ENCODE data around the gene SPTBN1.
"Not testable (repeated sequence)": the region's sequence is repeated elsewhere in the genome, so short reads cannot be mapped to it uniquely, and the experiment has no call there.

SPTBN1 gene

DNA sequence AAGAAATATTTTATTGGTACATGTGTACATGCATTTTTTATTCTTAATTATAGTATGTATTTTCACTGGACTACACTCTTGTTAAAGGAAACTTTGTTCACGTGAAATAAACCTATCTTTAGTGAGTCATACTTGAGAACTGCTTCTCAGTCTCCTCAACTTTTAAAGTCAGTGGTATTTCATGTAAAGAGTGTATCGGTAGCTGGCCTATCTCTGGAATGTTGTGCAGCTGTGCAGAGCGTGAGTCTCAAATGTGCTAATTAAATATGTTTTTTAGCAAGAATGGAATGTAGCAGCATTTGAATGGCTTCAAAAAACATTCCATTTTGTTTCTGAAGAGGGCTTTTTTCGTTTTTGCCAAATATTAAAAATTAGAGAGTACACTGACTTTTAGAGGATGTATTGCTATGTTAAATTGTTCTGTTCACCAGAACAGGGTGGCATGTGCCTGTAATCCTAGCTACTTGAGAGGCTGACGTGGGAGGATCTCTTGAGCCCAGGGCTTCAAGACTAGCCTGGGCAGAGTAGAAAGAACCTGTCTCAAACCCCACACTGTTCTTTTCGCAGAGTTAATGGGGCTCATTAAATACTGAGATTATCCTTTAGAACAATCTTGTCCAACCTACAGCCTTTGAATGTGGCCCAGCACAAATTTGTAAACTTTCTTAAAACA, 14.3 kb downstream of the SPTBN1 start:
- peak; percentile 43 for DNase-seq (ENCODE audit: low spot score)

DNA sequence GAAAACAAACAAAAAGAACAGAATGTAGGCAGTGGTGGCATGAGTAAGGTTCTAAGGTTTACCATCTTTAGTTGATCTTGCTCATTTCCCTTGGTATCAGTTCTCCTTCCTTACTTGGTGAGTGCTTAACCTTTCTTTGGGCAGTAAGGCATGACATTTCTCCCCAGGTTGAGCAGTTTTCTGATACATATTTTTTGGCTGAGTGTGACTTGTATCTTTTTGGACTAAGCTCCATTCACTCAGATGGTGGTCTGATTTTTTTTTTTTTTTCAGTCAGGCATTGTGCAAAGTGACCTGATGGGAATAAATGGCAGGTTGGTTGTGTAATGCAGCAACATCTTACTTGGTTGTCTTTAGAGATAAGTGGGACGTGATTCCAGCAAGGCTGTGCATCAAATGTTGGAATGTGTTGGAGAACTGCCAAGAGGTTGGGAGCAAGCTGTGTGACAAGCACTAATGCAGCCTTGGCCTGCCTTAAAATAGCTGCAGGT, 15.1 kb downstream of the SPTBN1 start:
- no peak for DNase-seq (ENCODE audit: low spot score)

DNA sequence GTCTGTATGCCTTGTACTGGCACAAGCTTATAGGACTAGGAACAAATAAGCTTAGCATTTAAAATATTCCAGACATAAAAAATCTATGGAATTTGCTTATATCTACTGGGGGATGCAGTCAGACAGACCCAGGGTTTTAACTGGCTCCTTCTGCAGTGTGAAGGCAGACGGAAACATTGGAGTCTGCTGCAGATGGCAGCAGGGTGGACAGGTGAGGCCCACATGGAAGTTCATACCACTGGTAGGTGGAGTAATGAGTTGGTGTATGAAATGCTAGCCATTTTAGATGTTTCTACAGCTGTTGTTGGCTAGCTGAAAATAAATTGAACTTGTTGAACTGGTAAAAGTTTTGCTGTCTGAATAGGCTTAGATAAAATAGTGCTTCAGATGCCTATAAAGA, 17.7 kb downstream of the SPTBN1 start:
- DNase-seq (ENCODE audit: low spot score): no peak

DNA sequence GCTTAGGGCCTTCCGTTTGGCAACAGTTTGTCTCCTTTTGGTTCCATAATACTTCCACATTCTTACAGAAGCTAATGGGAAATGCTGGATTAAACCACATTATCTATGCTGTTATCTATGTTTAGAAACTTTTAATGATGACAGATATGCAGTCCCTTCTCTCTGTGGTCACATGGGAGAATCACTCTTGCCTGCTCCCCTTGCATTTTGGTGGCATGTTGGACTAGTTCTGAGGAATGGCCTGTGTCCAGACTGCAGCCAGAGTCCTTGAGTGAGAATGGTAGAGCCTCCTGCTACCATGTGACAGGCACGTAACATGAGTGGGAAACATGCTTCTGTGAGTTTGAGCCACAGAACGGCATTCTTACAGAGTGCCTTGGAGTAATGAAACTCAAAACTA, 19.2 kb downstream of the SPTBN1 start:
- DNase-seq (ENCODE audit: low spot score): no peak

DNA sequence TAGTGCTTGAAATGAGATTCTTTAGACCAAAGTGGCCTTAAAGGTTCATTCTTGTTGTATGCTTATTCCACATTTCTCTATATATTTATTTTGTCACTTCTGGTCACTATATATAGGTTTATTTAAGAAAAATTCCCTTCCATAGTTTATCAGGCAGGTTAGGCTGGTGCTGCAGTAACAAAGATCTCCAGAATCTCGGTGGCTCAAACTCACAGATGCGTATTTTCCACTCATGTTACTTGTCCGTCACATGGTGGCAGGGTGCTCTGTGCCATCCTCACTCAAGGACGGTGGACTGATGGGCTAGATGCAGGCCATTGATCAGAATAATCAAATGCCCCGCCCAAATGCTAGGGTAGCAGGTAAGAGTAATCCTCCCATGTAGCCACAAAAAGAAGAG, 19.8 kb downstream of the SPTBN1 start:
- DNase-seq (ENCODE audit: low spot score): no peak

DNA sequence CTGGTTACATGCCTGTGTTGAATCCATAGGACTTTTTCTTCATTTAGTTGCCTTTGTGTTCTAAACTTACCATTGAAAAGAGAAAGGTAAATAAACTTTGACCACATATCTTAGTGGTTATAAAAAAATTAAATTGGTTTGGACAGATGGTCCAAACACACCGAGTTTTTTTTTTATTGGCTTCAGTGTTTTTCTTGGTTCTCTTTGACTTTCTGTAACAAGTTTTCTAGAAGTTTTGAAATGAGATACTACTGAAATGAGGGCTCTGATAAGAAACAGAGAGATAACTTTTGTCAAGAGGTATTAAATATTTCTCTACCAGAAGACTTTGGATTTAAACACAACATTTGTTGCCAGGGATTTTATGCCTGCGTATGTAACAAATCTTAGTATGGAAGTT, 20.7 kb downstream of the SPTBN1 start:
- no peak for DNase-seq (ENCODE audit: low spot score)

DNA sequence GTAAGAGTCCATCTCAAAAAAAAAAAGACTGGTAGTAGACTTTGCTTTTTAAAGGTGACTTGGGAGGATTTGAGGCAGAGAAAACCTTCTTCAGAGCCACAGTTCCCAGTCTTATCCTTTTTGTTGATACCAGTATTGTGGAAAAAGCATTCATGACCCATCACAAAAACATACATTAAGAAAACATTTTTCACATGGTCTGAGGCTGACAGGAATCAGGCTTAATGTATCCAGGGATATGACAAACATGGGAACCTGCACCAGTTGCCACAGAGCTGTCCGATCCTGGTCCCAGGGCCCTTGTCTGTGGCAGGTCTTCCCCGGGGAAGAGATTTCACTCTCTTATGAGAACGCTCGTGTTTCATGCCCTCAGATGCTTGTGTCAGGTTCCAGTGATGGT, 21.8 kb downstream of the SPTBN1 start:
- no peak for DNase-seq (ENCODE audit: low spot score)

DNA sequence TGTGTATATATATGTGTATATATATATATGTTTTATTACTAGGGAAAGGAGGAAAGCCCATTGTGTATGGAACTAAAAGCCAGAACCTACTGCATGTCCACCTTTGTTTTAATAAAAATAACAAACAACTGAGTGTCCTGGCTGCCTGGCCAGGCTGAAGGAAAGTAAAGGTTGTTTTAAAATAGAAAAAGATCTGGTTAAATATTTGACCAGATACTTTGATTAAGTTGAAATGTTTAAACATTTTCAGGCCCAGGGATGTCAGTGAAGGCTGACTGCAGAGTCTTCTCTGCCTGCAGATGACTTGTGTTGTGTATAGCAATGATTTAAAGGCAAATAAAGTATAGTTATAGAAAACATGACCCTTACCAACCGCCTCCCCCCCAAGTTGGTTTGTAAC, 22.8 kb downstream of the SPTBN1 start:
- no peak for DNase-seq (ENCODE audit: low spot score)

DNA sequence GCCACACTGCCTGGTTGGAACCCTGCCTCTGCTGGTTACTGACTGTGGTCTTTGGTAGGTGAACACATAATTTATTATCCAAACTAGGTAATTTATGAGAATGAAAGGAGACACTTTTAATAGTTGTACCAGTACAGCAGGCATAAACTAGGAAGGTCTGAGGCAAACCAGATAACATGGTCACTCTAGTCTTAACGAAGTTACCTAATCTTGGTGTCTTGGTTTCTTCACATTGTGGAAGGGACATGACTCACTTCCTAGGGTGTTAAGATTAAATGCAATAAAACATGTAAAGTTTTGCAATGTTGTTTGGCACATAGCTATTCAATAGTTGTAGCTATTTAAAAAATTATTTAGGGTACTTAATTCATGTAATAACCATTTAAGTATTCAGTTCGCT, 23.3 kb downstream of the SPTBN1 start:
- no peak for DNase-seq (ENCODE audit: low spot score)

DNA sequence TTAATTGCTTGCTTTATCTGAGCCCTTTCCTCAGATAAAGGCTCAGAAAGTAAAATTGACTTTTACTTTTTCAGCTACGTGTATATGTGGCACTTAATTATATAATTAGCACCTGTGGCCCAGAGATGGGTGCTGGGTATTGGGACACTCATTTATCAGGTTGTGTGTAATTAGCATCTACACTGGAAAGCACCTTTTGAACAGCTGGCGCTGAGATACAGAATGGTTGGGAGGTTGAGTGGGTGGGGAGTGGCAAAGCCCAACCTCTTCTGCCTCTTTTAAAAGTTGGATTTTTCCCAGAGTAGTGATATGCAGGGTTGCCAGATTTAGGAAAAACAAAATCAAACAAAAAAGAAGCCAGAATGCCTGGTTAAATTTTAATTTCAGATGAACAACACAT, 23.9 kb downstream of the SPTBN1 start:
- no peak for DNase-seq (ENCODE audit: low spot score)

DNA sequence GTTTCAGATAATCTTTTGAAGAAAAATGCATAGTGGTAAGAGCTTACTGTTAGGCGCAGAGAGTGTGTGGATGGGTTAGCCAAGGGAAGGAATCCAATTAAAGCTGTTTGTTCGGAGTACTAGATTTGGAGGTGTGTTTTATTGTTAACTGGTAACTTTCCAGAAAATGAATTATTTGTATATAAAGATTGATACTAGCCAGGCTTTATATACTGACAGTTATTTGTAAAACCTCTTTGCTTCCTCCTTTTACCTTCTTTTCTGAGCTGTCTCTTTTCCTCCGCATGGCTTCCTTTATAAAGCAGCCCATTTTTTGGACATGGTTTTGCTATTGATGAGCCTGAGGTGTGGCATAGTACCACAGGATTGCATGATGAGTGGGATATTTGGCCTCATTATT, 25.6 kb downstream of the SPTBN1 start:
- no peak for DNase-seq (ENCODE audit: low spot score)

DNA sequence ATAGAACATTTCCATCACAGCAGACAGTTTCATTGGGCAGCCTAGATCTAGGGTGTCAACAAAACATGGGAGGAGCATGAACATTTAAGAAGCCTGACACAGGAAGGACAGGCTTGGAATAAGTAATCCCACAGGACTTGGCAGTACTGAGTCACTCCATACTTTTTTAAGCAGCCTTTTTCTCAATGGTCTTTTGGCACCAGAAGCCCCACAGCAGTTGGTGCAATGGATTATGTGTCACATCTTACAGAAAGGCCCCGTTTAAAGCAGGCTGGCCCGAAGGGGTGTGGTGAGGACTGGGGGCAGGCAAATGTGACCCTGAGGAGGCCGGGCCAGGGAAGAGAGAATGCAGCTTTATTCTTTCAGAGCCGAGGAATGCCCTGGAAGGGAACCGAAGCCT, 26.6 kb downstream of the SPTBN1 start:
- DNase-seq (ENCODE audit: low spot score): peak; percentile 82

DNA sequence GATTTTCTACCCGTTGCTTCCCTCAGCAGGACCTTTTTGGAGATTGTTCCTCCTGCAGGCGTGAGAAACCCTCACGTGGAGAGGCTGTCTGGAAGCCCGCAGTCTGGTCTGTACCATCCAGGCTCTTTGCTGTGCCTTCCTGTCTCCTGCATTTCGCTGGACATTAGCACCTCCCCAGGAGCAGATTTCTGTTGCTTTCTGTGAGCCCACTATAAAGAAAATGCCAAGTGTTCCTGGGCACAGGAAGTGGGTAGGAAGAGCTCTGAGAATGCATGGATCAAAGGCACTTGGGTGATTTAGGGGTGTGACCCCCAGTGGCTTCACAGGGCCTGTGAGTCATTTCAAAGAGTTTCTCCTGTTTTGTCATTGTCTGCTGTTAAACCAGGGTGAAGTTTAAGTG, 27.3 kb downstream of the SPTBN1 start:
- DNase-seq (ENCODE audit: low spot score): peak; percentile 72

DNA sequence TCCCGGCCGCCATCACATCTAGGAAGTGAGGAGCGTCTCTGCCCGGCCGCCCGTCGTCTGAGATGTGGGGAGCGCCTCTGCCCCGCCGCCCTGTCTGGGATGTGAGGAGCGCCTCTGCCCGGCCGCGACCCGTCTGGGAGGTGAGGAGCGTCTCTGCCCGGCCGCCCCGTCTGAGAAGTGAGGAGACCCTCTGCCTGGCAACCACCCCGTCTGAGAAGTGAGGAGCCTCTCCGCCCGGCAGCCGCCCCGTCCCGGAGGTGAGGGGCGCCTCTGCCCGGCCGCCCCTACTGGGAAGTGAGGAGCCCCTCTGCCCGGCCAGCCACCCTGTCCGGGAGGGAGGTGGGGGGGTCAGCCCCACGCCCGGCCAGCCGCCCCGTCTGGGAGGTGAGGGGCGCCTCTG, 29.6 kb downstream of the SPTBN1 start:
- DNase-seq (ENCODE audit: low spot score): not testable (repeated sequence)

DNA sequence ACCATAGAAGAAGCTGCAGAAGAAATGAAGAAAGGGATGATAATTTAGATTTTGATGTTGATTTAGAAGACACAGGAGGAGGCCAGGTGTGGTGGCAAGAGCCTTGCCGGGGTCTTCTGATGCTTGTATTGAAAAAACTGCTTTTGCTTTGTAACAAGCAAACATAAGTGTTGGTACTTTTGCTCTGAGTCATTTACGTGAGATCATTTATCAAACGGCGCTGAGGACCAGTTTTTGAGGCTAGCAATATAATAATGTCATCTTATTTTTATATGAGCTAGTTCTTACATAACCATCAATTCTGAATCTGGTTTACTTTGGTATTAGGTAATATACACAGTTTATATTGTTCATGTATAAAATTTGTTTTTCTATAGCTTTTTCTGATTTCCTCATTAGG, 30.6 kb downstream of the SPTBN1 start:
- no peak for DNase-seq (ENCODE audit: low spot score)

DNA sequence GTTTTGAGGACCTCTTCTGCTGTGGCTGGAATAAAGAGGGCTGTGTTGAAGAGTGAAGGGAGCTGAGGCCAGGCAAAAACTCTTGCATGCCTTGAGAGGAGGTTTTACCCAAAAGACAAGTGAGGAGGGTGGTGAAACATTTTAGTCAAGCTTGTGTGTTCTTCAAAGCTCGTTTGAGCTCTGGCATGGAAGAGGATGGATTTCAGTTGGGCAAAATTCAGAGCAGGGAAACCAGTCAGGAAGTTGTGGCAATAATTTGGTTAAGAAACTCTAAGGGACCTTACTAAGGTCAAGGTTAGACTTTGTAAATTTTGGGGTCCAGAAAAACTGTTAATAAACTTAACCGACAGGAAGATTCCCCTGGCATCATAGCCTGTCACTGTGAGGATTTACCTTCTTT, 34.7 kb downstream of the SPTBN1 start:
- DNase-seq (ENCODE audit: low spot score): no peak

DNA sequence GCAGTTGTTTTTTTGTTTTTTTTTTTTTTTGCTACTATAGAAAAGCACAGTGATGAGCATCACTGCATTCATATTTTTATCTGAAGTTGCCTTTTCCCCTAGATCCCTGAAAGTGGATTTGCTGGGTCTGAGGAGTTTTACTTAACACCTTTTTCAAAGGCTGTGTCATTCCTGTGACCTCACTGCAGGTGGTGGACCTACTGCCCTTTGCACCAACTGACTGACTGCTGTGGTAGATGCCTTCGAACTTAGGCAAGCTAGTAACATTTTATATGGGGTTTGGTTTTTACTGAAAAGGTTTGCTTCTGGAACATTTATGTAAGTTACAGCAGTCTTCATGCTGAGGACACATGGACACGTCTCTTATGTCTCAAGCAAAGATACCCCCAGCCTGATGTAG, 36.2 kb downstream of the SPTBN1 start:
- DNase-seq (ENCODE audit: low spot score): no peak

DNA sequence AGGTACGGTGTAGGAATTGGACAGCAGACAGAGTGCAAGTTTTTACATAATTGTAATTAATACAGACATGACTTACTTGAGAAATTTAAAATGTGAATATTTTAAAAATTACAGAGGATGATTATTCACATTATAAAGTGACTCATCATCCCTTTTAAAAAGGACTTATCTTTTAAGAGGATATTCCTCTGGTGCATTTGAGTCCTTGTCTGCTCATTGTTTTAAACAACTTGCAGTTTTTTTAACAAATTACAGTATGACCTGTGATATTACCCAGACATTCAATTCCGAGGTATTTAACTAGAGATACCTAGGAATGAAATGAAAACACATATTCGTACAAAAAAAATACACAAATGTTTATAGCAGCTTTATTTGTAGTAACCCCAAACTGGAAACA, 38.0 kb downstream of the SPTBN1 start:
- DNase-seq (ENCODE audit: low spot score): no peak

DNA sequence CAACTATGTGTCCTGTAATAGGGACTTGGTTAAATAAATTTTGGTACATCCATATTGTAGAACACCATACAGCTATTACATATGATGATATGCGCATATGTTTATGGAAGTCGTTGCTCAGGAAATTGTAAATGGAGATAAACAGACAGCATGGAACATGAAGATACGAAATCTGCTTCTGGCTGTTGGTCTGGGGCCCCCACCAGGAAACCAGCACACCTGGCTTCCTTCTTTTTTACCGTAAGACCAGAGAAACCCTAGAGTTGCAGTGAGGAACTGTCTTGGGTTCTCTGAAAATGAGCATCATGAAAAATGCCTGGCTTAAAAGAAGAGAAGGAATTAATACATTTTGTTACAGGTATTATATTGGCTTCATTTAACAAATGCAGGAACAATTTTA, 40.8 kb downstream of the SPTBN1 start:
- DNase-seq (ENCODE audit: low spot score): no peak

DNA sequence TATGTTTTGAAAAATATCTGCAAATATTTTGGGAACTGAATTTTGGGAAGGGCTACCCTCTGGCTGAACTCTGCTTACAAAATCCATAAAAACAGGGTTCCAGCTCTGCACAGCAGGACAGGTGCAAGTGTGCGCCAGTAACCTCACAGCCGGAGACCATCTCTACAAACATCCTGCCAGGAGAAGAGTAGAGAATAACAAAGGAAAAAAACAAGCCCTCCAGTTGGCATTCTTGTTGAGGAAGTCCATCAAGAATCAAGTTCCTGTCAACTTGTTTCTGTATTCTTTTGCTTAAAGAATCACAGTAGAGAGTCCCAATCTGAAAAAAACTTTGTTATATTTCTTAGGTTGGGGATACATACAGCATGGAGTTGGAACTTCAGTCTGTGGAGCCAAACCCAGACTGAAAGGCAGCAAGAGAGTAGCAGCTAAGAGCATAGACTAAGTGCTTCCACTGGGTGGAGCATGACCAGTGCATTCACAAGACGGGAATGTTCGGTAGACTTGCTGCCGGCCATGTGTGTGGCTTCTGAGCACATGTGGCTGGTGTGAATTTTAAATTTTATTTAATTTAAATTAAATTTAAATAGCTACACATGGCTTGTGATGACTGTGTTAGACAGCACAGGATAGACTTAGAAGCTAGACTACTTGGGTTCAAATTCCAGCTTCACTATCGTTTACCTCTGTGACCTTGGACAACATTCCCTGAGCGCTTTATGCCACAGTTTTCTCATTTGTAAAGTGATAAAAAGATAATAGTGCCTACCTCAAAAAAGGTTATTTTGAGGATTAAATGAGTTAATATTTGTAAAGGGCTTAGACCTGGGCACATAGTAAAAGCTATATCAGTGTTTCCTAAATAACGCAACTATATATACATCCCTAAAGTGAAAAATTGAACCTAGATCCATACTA, 41.9 kb downstream of the SPTBN1 start:
- DNase-seq (ENCODE audit: low spot score): peak; percentile 53

DNA sequence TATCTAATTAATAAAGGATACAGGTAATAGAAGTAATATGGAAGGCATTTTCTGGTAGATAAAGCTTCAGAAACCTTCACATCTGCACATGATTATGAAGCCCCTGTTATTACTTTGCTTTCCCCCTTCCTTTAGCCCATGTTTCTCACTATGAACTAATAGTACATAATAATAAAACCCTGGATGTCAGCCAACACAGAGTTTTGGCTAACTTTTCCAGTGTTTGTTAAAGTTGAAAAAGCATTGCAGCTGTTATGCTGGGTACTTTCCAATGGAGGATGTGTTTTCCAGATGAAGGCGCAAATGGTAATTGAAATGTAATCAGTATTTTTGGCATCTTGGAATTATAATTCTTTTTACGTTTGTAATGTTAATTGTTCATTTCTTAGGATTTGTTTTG, 43.5 kb downstream of the SPTBN1 start:
- no peak for DNase-seq (ENCODE audit: low spot score)

DNA sequence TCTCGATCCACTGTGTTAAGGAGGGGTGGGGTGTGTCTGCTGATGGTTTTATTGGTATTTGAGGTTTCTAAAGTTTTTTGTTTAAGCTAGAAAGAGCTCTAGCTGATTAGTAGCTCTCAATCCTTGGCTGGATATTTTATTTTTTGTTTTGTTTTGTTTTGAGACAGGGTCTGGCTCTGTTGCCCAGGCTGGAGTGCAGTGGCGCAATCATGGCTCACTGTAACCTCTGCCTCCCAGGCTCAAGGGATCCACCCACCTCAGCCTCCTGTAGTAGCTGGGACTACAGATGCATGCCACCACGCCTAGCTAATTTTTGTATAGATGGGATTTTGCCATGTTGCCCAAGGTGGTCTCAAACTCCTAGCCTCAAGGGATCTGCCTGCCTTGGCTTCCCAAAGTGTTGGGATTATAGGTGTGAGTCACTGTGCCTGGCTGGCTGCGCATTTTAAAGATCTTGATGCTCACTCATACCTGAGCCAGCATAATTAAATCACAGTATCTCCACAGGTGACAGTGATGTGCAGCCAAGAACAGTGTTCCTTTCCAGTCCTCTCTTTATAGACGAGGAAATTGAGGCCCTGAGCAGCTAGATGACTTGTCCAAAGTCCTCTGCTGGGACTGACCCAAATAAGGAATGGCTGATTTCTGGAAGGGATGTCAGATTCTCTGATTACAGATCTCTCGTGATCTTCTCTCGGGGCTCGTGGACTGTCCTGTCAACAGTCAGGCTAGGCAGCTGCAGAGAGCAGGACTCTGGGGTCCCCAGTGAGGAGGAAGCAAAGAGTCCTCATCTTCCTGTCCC, 44.5 kb downstream of the SPTBN1 start:
- no peak for DNase-seq (ENCODE audit: low spot score)

DNA sequence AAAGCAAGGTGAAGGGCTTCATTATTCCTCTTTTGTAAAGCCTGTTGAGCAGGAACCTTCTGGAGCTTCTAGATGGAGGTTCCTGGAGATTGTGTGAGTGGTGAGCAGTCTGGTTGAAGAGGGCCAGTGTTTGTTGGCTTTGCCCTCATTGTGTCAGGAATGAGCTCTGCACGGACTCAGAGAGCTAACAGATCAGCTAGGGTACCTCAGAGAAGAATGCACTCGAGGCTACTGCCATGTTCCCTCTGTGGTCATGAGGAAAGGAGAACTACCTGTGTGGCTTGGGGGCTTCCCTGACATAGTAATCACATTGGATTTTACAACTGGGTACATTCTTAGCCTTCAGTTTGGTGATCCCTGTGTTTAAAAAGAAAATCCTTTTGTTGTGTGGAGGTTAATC, 46.6 kb downstream of the SPTBN1 start:
- DNase-seq (ENCODE audit: low spot score): no peak

Data from AG08395 (cell line).